GM10248 (cell line): ENCODE results near the gene PTPRN2.

Source experiments
- CTCF ChIA-PET: fragments of 300-600 bp; sonication (Branson Sonifier 250); formaldehyde crosslinking; extraction: SDS; loops from one replicate; lab custom pipeline; 2021; ENCODE audit warnings: antibody characterized with exemption; lab: Yijun Ruan, JAX
- POLR2A ChIA-PET: fragments of 350-650 bp; sonication (Branson Sonifier 250); formaldehyde crosslinking; extraction: SDS; loops from one replicate; lab custom pipeline; 2020; ENCODE audit warnings: antibody characterized with exemption; lab: Yijun Ruan, JAX
- DNase-seq: peaks from one replicate; pipeline ENCODE4 v3.0.0; 2012; ENCODE audit errors: extremely low spot score
- CTCF ChIP-seq: IDR thresholded peaks from 2 replicates; pipeline ENCODE4 v1.5.1; 2012; ENCODE audit warnings: mild to moderate bottlenecking, low read depth; ENCODE audit errors: extremely low read depth, missing control alignments, control extremely low read depth

PTPRN2 gene

GRCh38 chr7:158126661-158127060 lies 461.0 kb downstream of the PTPRN2 start:
- DNase-seq = no peak
- POLR2A ChIA-PET = no interaction called here
- no peak for TF ChIP-seq CTCF
- CTCF ChIA-PET = no interaction called here

- TF ChIP-seq CTCF = no peak
- CTCF ChIA-PET = no interaction called here
- DNase-seq = no peak
- POLR2A ChIA-PET = no interaction called here
Measured at GRCh38 chr7:158125721-158126120, 461.9 kb downstream of the PTPRN2 start.

GRCh38 chr7:158125091-158125490 lies 462.5 kb downstream of the PTPRN2 start:
- DNase-seq = no peak
- ChIA-PET CTCF (no interaction called here), POLR2A (no interaction called here)
- no peak for TF ChIP-seq CTCF

GRCh38 chr7:158124671-158125079 lies 462.9 kb downstream of the PTPRN2 start:
- no peak for DNase-seq
- POLR2A ChIA-PET = no interaction called here
- CTCF ChIA-PET = no interaction called here
- no peak for TF ChIP-seq CTCF

GRCh38 chr7:158123753-158124152 lies 463.9 kb downstream of the PTPRN2 start:
- CTCF ChIA-PET = no interaction called here
- DNase-seq = no peak
- POLR2A ChIA-PET = no interaction called here
- no peak for TF ChIP-seq CTCF

- DNase-seq = no peak
- TF ChIP-seq CTCF = no peak
- ChIA-PET CTCF (no interaction called here), POLR2A (no interaction called here)
Measured at GRCh38 chr7:158123214-158123613, 464.4 kb downstream of the PTPRN2 start.
